Bone marrow (tissue), 2 donors: ENCODE data around the gene SLC17A8.
"Not testable (repeated sequence)": the region's sequence is repeated elsewhere in the genome, so short reads cannot be mapped to it uniquely, and the experiment has no call there.

Experiments used
- DNase-seq, 2 donors: peaks; one replicate each; lab custom pipeline; 2025; lab: John Stamatoyannopoulos, UW

The SLC17A8 gene

GRCh38 chr12:100356644-100357223 lies at the start of gene SLC17A8:
Gene SLC17A8, plus strand, starts transcription at chr12:100357074. Its CDS starts 318 bp downstream, at chr12:100357392.
- DNase-seq: no peak

- DNase-seq: not testable (repeated sequence)
Observed at GRCh38 chr12:100308138-100308537, 48.7 kb upstream of the SLC17A8 start.

- no peak for DNase-seq
Observed at GRCh38 chr12:100311317-100311716, 45.6 kb upstream of the SLC17A8 start.

GRCh38 chr12:100317371-100317770 lies 39.5 kb upstream of the SLC17A8 start:
- DNase-seq: no peak

- no peak for DNase-seq
Observed at GRCh38 chr12:100324498-100324897, 32.4 kb upstream of the SLC17A8 start.

- no peak for DNase-seq
Observed at GRCh38 chr12:100326208-100326607, 30.7 kb upstream of the SLC17A8 start.

- no peak for DNase-seq
Observed at GRCh38 chr12:100329800-100330199, 27.1 kb upstream of the SLC17A8 start.

GRCh38 chr12:100331871-100332270 lies 25.0 kb upstream of the SLC17A8 start:
- no peak for DNase-seq

- no peak for DNase-seq
Observed at GRCh38 chr12:100332852-100333251, 24.0 kb upstream of the SLC17A8 start.

GRCh38 chr12:100337299-100337698 lies 19.6 kb upstream of the SLC17A8 start:
- no peak for DNase-seq

- DNase-seq: no peak
Observed at GRCh38 chr12:100337727-100338126, 19.1 kb upstream of the SLC17A8 start.

- no peak for DNase-seq
Observed at GRCh38 chr12:100339071-100339470, 17.8 kb upstream of the SLC17A8 start.

- DNase-seq: not testable (repeated sequence)
Observed at GRCh38 chr12:100342897-100343296, 14.0 kb upstream of the SLC17A8 start.

- DNase-seq: not testable (repeated sequence)
Observed at GRCh38 chr12:100344351-100344750, 12.5 kb upstream of the SLC17A8 start.

GRCh38 chr12:100345020-100345767 lies 11.7 kb upstream of the SLC17A8 start:
- DNase-seq: no peak

- DNase-seq: no peak
Observed at GRCh38 chr12:100346660-100347059, 10.2 kb upstream of the SLC17A8 start.

- no peak for DNase-seq
Observed at GRCh38 chr12:100348657-100349454, 8.0 kb upstream of the SLC17A8 start.

- DNase-seq: no peak
Observed at GRCh38 chr12:100359248-100359647, 2.4 kb downstream of the SLC17A8 start.

GRCh38 chr12:100359822-100360221 lies 2.9 kb downstream of the SLC17A8 start:
- DNase-seq: no peak

- no peak for DNase-seq
Observed at GRCh38 chr12:100360450-100360849, 3.6 kb downstream of the SLC17A8 start.

- DNase-seq: no peak
Observed at GRCh38 chr12:100364324-100364723, 7.5 kb downstream of the SLC17A8 start.

GRCh38 chr12:100365411-100365810 lies 8.5 kb downstream of the SLC17A8 start:
- DNase-seq: no peak

GRCh38 chr12:100368066-100368465 lies 11.2 kb downstream of the SLC17A8 start:
- no peak for DNase-seq
